HepG2 (cell line): Measurements from ENCODE around the gene NT5C1A.

Experiments
- CEBPG ChIP-seq: IDR thresholded peaks from 2 replicates; pipeline ENCODE4 v1.6.1; 2016
- ZBTB38 ChIP-seq: sonication (generic); formaldehyde crosslinking; IDR thresholded peaks from 2 replicates; pipeline ENCODE4 v1.5.1; 2020; ENCODE audit warnings: mild to moderate bottlenecking, missing genetic modification reagents
- ZNF24 ChIP-seq: fragments of 450-650 bp; IDR thresholded peaks from 2 replicates; pipeline ENCODE4 v1.6.1; 2017; ENCODE audit warnings: antibody characterized with exemption, mild to moderate bottlenecking
- ZNF670 ChIP-seq: sonication (generic); formaldehyde crosslinking; IDR thresholded peaks from 2 replicates; pipeline ENCODE4 v1.8.0; 2022; ENCODE audit warnings: mild to moderate bottlenecking, missing genetic modification reagents, borderline replicate concordance
- ZSCAN31 ChIP-seq: sonication (generic); formaldehyde crosslinking; IDR thresholded peaks from 2 replicates; pipeline ENCODE4 v1.5.0; 2020; ENCODE audit warnings: low read depth, mild to moderate bottlenecking, missing genetic modification reagents
- TF ChIP-seq, protein P1 (sequence below): sonication (generic); formaldehyde crosslinking; IDR thresholded peaks from 2 replicates; pipeline ENCODE4 v1.5.0; 2020; ENCODE audit warnings: mild to moderate bottlenecking, missing genetic modification reagents, moderate library complexity
- TF ChIP-seq, protein P2 (sequence below): sonication (generic); formaldehyde crosslinking; IDR thresholded peaks from 2 replicates; pipeline ENCODE4 v1.4.0; 2020; ENCODE audit warnings: mild to moderate bottlenecking, missing genetic modification reagents
- TF ChIP-seq, protein P3 (sequence below): sonication (generic); formaldehyde crosslinking; IDR thresholded peaks from 2 replicates; pipeline ENCODE4 v1.5.0; 2020; ENCODE audit warnings: missing genetic modification reagents
- TF ChIP-seq, protein P4 (sequence below): IDR thresholded peaks from 2 replicates; pipeline ENCODE4 v1.6.1; 2016; ENCODE audit warnings: low read depth, missing genetic modification reagents, missing compliant biosample characterization
- TF ChIP-seq, protein P5 (sequence below): sonication (generic); formaldehyde crosslinking; IDR thresholded peaks from 2 replicates; pipeline ENCODE4 v1.8.0; 2022; ENCODE audit warnings: mild to moderate bottlenecking, missing genetic modification reagents; ENCODE audit not compliant: insufficient replicate concordance
- TF ChIP-seq, protein P6 (sequence below): sonication (generic); formaldehyde crosslinking; IDR thresholded peaks from 2 replicates; pipeline ENCODE4 v1.9.0; 2022; ENCODE audit warnings: missing genetic modification reagents, mild to moderate bottlenecking, borderline replicate concordance

DNA sequence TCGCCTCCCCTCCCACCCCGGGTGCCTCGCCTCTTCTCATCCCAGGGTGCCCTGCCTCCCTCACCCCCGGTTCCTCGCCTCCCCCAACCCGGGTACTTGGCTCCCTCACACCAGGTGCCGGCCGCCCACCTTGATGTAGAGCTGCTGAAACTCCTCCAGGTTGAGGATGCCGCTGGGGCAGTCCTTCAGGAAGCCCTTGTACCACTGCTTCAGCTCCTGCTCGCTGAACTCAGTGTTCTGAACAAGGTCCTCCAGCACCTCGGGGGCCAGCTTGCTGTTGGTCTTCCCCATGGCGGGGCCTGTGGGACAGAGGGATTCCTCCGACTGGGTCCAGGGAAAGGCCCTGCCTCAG lies 12.4 kb upstream of the NT5C1A start:
- TF ChIP-seq ZSCAN31 (CRISPR knock-in tag) (no peak), ZNF670 (CRISPR knock-in tag) (no peak), ZNF24 (no peak), ZBTB38 (CRISPR knock-in tag) (no peak), CEBPG (no peak)
- TF ChIP-seq, protein P1, sequence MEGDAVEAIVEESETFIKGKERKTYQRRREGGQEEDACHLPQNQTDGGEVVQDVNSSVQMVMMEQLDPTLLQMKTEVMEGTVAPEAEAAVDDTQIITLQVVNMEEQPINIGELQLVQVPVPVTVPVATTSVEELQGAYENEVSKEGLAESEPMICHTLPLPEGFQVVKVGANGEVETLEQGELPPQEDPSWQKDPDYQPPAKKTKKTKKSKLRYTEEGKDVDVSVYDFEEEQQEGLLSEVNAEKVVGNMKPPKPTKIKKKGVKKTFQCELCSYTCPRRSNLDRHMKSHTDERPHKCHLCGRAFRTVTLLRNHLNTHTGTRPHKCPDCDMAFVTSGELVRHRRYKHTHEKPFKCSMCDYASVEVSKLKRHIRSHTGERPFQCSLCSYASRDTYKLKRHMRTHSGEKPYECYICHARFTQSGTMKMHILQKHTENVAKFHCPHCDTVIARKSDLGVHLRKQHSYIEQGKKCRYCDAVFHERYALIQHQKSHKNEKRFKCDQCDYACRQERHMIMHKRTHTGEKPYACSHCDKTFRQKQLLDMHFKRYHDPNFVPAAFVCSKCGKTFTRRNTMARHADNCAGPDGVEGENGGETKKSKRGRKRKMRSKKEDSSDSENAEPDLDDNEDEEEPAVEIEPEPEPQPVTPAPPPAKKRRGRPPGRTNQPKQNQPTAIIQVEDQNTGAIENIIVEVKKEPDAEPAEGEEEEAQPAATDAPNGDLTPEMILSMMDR (CRISPR knock-in tag), result no peak
- TF ChIP-seq, protein P2, sequence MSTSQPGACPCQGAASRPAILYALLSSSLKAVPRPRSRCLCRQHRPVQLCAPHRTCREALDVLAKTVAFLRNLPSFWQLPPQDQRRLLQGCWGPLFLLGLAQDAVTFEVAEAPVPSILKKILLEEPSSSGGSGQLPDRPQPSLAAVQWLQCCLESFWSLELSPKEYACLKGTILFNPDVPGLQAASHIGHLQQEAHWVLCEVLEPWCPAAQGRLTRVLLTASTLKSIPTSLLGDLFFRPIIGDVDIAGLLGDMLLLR (CRISPR knock-in tag), result no peak
- TF ChIP-seq, protein P3, sequence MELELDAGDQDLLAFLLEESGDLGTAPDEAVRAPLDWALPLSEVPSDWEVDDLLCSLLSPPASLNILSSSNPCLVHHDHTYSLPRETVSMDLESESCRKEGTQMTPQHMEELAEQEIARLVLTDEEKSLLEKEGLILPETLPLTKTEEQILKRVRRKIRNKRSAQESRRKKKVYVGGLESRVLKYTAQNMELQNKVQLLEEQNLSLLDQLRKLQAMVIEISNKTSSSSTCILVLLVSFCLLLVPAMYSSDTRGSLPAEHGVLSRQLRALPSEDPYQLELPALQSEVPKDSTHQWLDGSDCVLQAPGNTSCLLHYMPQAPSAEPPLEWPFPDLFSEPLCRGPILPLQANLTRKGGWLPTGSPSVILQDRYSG (CRISPR knock-in tag), result no peak
- TF ChIP-seq, protein P4, sequence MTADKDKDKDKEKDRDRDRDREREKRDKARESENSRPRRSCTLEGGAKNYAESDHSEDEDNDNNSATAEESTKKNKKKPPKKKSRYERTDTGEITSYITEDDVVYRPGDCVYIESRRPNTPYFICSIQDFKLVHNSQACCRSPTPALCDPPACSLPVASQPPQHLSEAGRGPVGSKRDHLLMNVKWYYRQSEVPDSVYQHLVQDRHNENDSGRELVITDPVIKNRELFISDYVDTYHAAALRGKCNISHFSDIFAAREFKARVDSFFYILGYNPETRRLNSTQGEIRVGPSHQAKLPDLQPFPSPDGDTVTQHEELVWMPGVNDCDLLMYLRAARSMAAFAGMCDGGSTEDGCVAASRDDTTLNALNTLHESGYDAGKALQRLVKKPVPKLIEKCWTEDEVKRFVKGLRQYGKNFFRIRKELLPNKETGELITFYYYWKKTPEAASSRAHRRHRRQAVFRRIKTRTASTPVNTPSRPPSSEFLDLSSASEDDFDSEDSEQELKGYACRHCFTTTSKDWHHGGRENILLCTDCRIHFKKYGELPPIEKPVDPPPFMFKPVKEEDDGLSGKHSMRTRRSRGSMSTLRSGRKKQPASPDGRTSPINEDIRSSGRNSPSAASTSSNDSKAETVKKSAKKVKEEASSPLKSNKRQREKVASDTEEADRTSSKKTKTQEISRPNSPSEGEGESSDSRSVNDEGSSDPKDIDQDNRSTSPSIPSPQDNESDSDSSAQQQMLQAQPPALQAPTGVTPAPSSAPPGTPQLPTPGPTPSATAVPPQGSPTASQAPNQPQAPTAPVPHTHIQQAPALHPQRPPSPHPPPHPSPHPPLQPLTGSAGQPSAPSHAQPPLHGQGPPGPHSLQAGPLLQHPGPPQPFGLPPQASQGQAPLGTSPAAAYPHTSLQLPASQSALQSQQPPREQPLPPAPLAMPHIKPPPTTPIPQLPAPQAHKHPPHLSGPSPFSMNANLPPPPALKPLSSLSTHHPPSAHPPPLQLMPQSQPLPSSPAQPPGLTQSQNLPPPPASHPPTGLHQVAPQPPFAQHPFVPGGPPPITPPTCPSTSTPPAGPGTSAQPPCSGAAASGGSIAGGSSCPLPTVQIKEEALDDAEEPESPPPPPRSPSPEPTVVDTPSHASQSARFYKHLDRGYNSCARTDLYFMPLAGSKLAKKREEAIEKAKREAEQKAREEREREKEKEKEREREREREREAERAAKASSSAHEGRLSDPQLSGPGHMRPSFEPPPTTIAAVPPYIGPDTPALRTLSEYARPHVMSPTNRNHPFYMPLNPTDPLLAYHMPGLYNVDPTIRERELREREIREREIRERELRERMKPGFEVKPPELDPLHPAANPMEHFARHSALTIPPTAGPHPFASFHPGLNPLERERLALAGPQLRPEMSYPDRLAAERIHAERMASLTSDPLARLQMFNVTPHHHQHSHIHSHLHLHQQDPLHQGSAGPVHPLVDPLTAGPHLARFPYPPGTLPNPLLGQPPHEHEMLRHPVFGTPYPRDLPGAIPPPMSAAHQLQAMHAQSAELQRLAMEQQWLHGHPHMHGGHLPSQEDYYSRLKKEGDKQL (CRISPR knock-in tag), result no peak
- TF ChIP-seq, protein P5, sequence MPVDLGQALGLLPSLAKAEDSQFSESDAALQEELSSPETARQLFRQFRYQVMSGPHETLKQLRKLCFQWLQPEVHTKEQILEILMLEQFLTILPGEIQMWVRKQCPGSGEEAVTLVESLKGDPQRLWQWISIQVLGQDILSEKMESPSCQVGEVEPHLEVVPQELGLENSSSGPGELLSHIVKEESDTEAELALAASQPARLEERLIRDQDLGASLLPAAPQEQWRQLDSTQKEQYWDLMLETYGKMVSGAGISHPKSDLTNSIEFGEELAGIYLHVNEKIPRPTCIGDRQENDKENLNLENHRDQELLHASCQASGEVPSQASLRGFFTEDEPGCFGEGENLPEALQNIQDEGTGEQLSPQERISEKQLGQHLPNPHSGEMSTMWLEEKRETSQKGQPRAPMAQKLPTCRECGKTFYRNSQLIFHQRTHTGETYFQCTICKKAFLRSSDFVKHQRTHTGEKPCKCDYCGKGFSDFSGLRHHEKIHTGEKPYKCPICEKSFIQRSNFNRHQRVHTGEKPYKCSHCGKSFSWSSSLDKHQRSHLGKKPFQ (CRISPR knock-in tag), result no peak
- TF ChIP-seq, protein P6, sequence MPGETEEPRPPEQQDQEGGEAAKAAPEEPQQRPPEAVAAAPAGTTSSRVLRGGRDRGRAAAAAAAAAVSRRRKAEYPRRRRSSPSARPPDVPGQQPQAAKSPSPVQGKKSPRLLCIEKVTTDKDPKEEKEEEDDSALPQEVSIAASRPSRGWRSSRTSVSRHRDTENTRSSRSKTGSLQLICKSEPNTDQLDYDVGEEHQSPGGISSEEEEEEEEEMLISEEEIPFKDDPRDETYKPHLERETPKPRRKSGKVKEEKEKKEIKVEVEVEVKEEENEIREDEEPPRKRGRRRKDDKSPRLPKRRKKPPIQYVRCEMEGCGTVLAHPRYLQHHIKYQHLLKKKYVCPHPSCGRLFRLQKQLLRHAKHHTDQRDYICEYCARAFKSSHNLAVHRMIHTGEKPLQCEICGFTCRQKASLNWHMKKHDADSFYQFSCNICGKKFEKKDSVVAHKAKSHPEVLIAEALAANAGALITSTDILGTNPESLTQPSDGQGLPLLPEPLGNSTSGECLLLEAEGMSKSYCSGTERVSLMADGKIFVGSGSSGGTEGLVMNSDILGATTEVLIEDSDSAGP (CRISPR knock-in tag), result no peak
